ENCODE measurements around the gene SLN. TPM values are rescaled to one million over a fixed set of nuclear protein-coding genes. Genes with fewer than 3 reads are reported as not detected.

Gene SLN
- total and polyA plus RNA-seq, 9 of the 15 experiments (the other 6 are each of a cell fraction or from before 2014, with no cell fraction given): not detected

GRCh38 chr11:107731941-107732688, 20.3 kb upstream of the SLN start:
- ChIA-PET CTCF (ENCODE audit: low intra/inter-chr PET ratio) (no interaction called here), POLR2A (no interaction called here)
- Histone ChIP-seq H3K9me1 (ENCODE audit: control insufficient read depth, insufficient read depth, low read length) (no peaks in the 10 kb centered on the region), H2AFZ (ENCODE audit: low read depth, low read length) (no peak overlapping the region), H3K9ac (ENCODE audit: insufficient read depth in 1 of 2, low read depth in 2 of 2, low read length in 2 of 2) (no peak overlapping the region), H3K79me2 (ENCODE audit: control insufficient read depth, insufficient read depth, low read length) (no peaks in the 10 kb centered on the region), H3K27me3 (ENCODE audit: control insufficient read depth in 2 of 2, insufficient read depth in 2 of 2, low read length in 2 of 2) (peaks cover 10 to 11% of the 10 kb centered on the region in 2 experiments; a peak in 4 of 5 replicates), H3K27ac (ENCODE audit: extremely low read depth, low read depth, low read length) (no peak overlapping the region), H3K9me3 (replicated peaks; ENCODE audit: control insufficient read depth, insufficient read depth, low read depth, low read length) (no peaks in the 10 kb centered on the region), H4K20me1 (replicated peaks; ENCODE audit: control insufficient read depth, insufficient read depth, low read length) (no peaks in the 10 kb centered on the region), H3K4me3 (no peak overlapping the region), H3K4me2 (ENCODE audit: insufficient read depth, low read length) (no peak overlapping the region), H3K4me1 (replicated peaks in 1 of 2; ENCODE audit: control insufficient read depth in 2 of 2, insufficient read depth in 2 of 2, low read length in 2 of 2) (no peaks in the 10 kb centered on the region), H3K36me3 (ENCODE audit: control insufficient read depth, insufficient read depth, low read length) (no peaks in the 10 kb centered on the region)
- WGBS (ENCODE audit: insufficient coverage, low coverage, missing lambda C conversion rate): under 1% methylated on average over 12 of the region's 12 CpGs
- DNase-seq (ENCODE audit: extremely low read depth in 1 of 4, low spot score in 3 of 4) (no peak), ATAC-seq (no peak), FAIRE-seq (no peak)
- no TSS peak for BruUV-seq (replicated peaks)
- intact Hi-C loops (cut with micrococcal nuclease): no loop called here
- in situ Hi-C loops (cut with MboI): no loop called here
- TF ChIP-seq DDX20 (tag; IDR thresholded peaks at IDR 0.05; ENCODE audit: low read depth): no peak
- TF ChIP-seq SRF (CRISPR knock-in tag; IDR thresholded peaks at IDR 0.05): no peak
- no peak for TF ChIP-seq FOXA1 (IDR thresholded peaks at IDR 0.05; ENCODE audit: borderline replicate concordance)
- TF ChIP-seq CHD2 (IDR thresholded peaks at IDR 0.05; ENCODE audit: low read depth, low read length): no peak
- no peak for TF ChIP-seq GMEB1 (CRISPR knock-in tag; IDR thresholded peaks at IDR 0.05)
- TF ChIP-seq, protein P1, sequence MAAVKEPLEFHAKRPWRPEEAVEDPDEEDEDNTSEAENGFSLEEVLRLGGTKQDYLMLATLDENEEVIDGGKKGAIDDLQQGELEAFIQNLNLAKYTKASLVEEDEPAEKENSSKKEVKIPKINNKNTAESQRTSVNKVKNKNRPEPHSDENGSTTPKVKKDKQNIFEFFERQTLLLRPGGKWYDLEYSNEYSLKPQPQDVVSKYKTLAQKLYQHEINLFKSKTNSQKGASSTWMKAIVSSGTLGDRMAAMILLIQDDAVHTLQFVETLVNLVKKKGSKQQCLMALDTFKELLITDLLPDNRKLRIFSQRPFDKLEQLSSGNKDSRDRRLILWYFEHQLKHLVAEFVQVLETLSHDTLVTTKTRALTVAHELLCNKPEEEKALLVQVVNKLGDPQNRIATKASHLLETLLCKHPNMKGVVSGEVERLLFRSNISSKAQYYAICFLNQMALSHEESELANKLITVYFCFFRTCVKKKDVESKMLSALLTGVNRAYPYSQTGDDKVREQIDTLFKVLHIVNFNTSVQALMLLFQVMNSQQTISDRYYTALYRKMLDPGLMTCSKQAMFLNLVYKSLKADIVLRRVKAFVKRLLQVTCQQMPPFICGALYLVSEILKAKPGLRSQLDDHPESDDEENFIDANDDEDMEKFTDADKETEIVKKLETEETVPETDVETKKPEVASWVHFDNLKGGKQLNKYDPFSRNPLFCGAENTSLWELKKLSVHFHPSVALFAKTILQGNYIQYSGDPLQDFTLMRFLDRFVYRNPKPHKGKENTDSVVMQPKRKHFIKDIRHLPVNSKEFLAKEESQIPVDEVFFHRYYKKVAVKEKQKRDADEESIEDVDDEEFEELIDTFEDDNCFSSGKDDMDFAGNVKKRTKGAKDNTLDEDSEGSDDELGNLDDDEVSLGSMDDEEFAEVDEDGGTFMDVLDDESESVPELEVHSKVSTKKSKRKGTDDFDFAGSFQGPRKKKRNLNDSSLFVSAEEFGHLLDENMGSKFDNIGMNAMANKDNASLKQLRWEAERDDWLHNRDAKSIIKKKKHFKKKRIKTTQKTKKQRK (IDR thresholded peaks at IDR 0.05; ENCODE audit: borderline replicate concordance, low read depth, low read length): no peak
- no peak for TF ChIP-seq BRF2 (IDR thresholded peaks at IDR 0.05; ENCODE audit: borderline replicate concordance, insufficient read depth, insufficient read length)
- TF ChIP-seq TBL1XR1 (IDR thresholded peaks at IDR 0.05; ENCODE audit: low read length in 2 of 2): no peak
- no peak for TF ChIP-seq POLR2A (conservative IDR thresholded peaks at IDR 0.05)
- TF ChIP-seq ATF7 (IDR thresholded peaks at IDR 0.05): no peak
- TF ChIP-seq NKRF (IDR thresholded peaks at IDR 0.05; ENCODE audit: borderline replicate concordance): no peak
- no peak for TF ChIP-seq POLR3G (IDR thresholded peaks at IDR 0.05; ENCODE audit: extremely low read depth, insufficient read length, insufficient replicate concordance)
- TF ChIP-seq ZBED1 (IDR thresholded peaks at IDR 0.05): no peak
